Motor neuron (in vitro differentiated cells): ENCODE results near the gene CASTOR2. TPM values are rescaled to one million over a fixed set of nuclear protein-coding genes. Genes with fewer than 3 reads are reported as not detected.
"Not testable (repeated sequence)": the region's sequence is repeated elsewhere in the genome, so short reads cannot be mapped to it uniquely, and the experiment has no call there.

ENCODE experiments used
- ATAC-seq, 8 experiments: fragments of 200-7000 bp; cut with Tn5 transposase; replicated peaks in 6 of 8; 2 replicates each; pipeline ENCODE4 v1.8.0; 2021; ENCODE audit warnings: mild to moderate bottlenecking in 8 of 8, moderate library complexity in 8 of 8
- H3K27ac ChIP-seq, 2 donors: fragments of 250-450 bp; sonication (Bioruptor Pico); 2 replicates each; pipeline ENCODE4 v1.9.0; 2021; ENCODE audit warnings: antibody characterized with exemption in 2 of 2, mild to moderate bottlenecking in 2 of 2, moderate library complexity in 1 of 2
- H3K4me1 ChIP-seq, 2 donors: fragments of 250-450 bp; sonication (Bioruptor Pico); replicated peaks in 1 of 2; 2 replicates each; pipeline ENCODE4 v1.6.1; 2021; ENCODE audit warnings: antibody characterized with exemption in 2 of 2, mild to moderate bottlenecking in 2 of 2, moderate library complexity in 1 of 2
- H3K4me3 ChIP-seq, 5 donors: fragments of 250-450 bp; sonication (Bioruptor Pico); 2 replicates each; pipeline ENCODE4 v1.9.0; 2021; ENCODE audit warnings: antibody characterized with exemption in 5 of 5, mild to moderate bottlenecking in 5 of 5, moderate library complexity in 4 of 5
- WGBS, 10 experiments: fragments of 450-650 bp; shearing (Covaris generic); methylation state at CpG; one replicate each; pipeline ENCODE4 v1.0.0; 2022; 5-methylcytosine and 5-hydroxymethylcytosine counted together
- in situ Hi-C, 9 experiments: fragments of 400-800 bp; cut with MboI; loops; one replicate each; pipeline ENCODE4 v1.15.0; 2021; ENCODE audit warnings: low sequenced_read_pairs in 9 of 9, low pct_unique_long_range_greater_than_20kb in 2 of 9; ENCODE audit not compliant: unreplicated experiment in 9 of 9
- total RNA-seq, 8 experiments: library from RNA; unstranded; fragments of 300-600 nt; gene quantifications; 2 replicates each; pipeline versions ENCODE4 v1.2.3 to v1.2.4, GENCODE V29; 2022

CASTOR2 gene
- total RNA-seq, 8 experiments from 2014 or later = 3.9 to 26.2 (median 14.4) TPM

GRCh38 chr7:74966208-74966854 is 1.8 kb downstream of the CASTOR2 start:
- in situ Hi-C loops, H3K27ac ChIP-seq, H3K4me1 ChIP-seq, H3K4me3 ChIP-seq: not testable (repeated sequence)
- peak in 5 of 8 experiments; percentile 16 to 28 (median 25) for ATAC-seq
- no CpG with 5 or more reads among the region's 16 CpGs for WGBS, 10 experiments

- WGBS, 10 experiments = no CpG with 5 or more reads among the region's 6 CpGs
- H3K27ac ChIP-seq, in situ Hi-C loops, H3K4me3 ChIP-seq, H3K4me1 ChIP-seq: not testable (repeated sequence)
- peak in 2 of 8 experiments; percentile 19 to 20 for ATAC-seq
These were observed 2.4 kb downstream of the CASTOR2 start for GRCh38 chr7:74966909-74967308.

GRCh38 chr7:74971431-74971830 is 6.9 kb downstream of the CASTOR2 start:
- ATAC-seq = peak in 3 of 8 experiments; percentile 9 to 31 (median 21)
- H3K27ac ChIP-seq, in situ Hi-C loops, H3K4me1 ChIP-seq, H3K4me3 ChIP-seq: not testable (repeated sequence)
- no CpG with 5 or more reads among the region's 4 CpGs for WGBS, 10 experiments

DNA sequence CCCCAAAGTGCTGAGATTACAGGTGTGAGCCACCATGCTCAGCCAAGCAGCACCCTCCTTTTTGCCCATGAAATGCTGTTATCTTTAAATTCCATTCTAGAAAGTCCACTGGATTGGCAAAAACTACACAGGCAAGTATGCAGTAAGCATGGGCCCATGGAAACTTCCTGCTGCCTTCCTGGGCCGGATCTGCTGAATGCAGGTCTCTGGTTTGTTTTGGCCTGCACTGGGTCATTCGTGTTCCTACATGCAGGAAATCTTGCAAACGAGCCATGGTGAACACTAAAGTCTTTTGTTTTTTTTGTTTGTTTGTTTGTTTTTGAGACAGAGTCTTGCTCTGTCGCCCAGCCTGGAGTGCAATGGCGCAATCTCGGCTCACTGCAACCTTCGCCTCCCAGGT is 7.9 kb downstream of the CASTOR2 start:
- no CpG with 5 or more reads among the region's 7 CpGs for WGBS, 10 experiments
- H3K27ac ChIP-seq, ATAC-seq, H3K4me3 ChIP-seq, H3K4me1 ChIP-seq, in situ Hi-C loops: not testable (repeated sequence)

DNA sequence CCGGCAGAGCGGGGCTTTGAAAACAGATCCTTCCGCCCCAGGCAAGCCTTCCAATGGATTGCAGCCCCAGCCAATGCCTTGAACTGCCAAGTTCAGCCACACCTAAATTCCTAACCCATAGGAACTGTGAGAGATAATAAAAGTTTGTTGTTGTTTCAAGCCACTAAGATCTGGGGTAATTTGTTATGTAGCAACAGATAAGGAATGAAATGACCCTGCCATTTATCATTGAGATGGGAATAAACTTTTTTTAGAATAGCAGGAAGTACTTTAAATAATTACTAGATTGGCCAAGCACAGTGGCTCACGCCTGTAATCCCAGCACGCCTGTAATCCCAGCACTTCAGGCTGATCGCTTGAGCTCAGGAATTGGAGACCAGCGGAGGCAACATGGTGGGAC is 11.5 kb downstream of the CASTOR2 start:
- H3K4me3 ChIP-seq, H3K27ac ChIP-seq, H3K4me1 ChIP-seq, ATAC-seq, in situ Hi-C loops: not testable (repeated sequence)
- no CpG with 5 or more reads among the region's 7 CpGs for WGBS, 10 experiments

DNA sequence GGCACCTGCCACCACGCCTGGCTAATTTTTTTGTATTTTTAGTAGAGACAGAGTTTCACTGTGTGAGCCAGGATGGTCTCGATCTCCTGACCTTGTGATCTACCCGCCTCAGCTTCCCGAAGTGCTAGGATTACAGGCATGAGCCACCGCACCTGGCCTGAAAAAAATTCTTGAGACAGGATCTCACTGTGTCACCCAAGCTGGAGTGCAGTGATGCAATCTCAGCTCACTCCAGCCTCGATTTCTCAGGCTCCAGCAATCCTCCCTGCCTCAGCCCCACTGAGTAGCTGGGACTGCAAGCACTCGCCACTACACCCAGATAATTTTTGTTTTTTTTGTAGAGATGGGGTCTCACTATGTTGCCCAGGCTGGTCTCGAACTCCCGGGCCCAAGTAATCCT is 13.0 kb downstream of the CASTOR2 start:
- WGBS, 10 experiments = no CpG with 5 or more reads among the region's 9 CpGs
- in situ Hi-C loops, H3K4me1 ChIP-seq, H3K27ac ChIP-seq, H3K4me3 ChIP-seq, ATAC-seq: not testable (repeated sequence)

DNA sequence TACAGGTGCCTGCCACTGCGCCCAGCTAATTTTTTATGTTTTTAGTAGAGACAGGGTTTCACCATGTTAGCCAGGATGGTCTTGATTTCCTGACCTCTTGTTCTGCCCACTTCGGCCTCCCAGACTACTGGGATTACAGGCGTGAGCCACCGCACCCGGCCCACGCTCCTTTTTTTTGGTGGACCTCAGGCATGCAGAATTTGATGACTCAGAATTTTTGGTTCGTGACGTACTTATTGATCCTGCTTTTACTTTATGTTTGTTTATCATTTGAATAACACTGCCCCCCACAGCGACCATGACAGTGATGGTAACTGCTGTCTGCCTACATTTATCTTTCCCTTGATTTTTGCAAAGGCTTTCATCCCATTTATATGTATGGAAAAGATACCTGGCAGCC is 23.9 kb downstream of the CASTOR2 start:
- H3K4me1 ChIP-seq, in situ Hi-C loops, H3K27ac ChIP-seq, H3K4me3 ChIP-seq, ATAC-seq: not testable (repeated sequence)
- 85 to 89% (median 88%) methylated on average over 1 to 6 of the region's 9 CpGs; no CpG with 5 or more reads in 5 of the 10 experiments for WGBS, 10 experiments

DNA sequence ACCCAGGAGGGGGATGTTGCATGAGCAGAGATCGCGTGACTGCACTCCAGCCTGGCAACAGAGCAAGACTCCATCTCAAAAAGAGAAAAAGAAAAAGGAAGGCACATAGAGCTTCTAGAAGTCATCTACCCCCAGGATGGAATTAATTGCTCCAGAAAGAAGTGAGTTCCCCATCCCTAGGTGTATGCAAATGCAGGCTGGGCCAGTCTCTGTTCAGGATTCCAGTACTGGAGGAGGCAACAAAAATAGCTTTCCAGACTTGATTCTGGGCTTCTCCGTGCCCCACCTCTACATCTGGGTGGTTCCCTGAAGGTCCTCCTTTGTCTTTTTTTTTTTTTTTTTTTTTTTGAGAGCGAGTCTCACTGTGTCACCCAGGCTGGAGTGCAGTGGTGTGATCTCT is 28.6 kb downstream of the CASTOR2 start:
- peak overlapping the region in 1 of 2 donors; percentile 39 for H3K27ac ChIP-seq
- ATAC-seq = no peak
- 43 to 100% (median 90%) methylated on average over 1 to 3 of the region's 4 CpGs; no CpG with 5 or more reads in 3 of the 10 experiments for WGBS, 10 experiments
- peaks cover 0 to 8% of the 10 kb centered on the region in 2 donors for H3K4me1 ChIP-seq
- H3K4me3 ChIP-seq = no peak overlapping the region
- in situ Hi-C loops = no loop called here

DNA sequence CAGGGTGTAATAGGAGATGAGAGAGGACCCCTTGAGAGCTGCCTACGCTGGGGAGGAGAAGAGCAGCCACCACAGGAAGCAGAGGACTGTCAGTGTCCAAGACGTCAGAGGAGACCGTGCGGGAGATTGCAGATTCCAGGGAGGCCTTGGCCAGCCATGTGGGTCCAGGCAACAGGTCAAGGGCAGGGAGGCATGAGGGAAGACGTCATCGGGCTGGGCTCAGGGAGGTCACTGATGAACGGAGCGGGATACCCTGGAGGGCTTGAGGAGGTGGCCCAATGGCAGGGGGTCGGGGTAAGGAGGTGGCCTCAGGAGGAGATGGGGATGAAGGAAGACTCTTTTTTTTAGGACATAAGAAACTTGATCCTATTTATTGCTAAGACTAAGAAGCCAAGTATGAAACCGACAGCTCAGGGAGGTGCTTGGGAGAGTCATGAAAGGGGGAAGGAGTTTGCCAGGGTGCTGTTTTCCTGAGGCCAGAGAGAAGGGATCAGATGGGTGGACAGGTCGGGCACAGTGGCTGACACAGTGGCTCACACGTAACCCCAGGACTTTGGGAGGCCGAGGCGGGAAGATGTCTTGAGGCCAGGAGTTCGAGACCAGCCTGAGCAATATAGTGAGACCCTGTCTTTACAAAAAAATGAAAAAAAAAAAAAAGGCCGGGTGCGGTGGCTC is 30.5 kb downstream of the CASTOR2 start:
- 83 to 100% (median 89%) methylated on average over 2 to 3 of the region's 17 CpGs; no CpG with 5 or more reads in 7 of the 10 experiments for WGBS, 10 experiments
- ATAC-seq, H3K27ac ChIP-seq, H3K4me3 ChIP-seq, in situ Hi-C loops: not testable (repeated sequence)
- H3K4me1 ChIP-seq = peaks cover 0 to 14% of the 10 kb centered on the region in 2 donors

DNA sequence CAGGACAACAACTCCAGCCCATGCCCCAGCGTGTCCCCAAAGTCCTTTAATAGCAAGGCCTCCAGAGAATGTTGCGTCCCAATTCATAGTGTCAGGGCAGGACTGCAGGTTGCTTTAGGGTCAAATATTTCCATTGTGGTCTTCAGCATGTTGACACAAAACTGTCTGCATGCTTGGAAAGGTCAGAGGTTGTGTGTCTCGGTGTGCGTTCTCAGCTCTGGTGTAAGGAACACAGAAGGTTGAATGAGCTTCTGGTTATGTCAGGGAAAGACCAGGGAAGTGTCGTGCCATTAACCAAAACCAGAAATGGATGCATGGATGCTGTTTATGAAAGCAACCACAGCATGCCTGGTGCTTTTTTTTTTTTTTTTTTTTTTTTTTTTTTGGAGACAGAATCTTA is 31.9 kb downstream of the CASTOR2 start:
- ATAC-seq, H3K27ac ChIP-seq, in situ Hi-C loops, H3K4me3 ChIP-seq: not testable (repeated sequence)
- peaks cover 0 to 14% of the 10 kb centered on the region in 2 donors for H3K4me1 ChIP-seq
- WGBS, 10 experiments = 60 to 100% (median 80%) methylated on average over 1 to 3 of the region's 5 CpGs; no CpG with 5 or more reads in 3 of the 10 experiments

GRCh38 chr7:74997811-74998210 is 33.3 kb downstream of the CASTOR2 start:
- peaks cover 0 to 14% of the 10 kb centered on the region in 2 donors for H3K4me1 ChIP-seq
- 0 to 100% (median 5%) methylated on average over 1 to 4 of the region's 8 CpGs; no CpG with 5 or more reads in 7 of the 10 experiments for WGBS, 10 experiments
- H3K27ac ChIP-seq, in situ Hi-C loops, H3K4me3 ChIP-seq: not testable (repeated sequence)
- peak in 1 of 8 experiments; percentile 11 for ATAC-seq

DNA sequence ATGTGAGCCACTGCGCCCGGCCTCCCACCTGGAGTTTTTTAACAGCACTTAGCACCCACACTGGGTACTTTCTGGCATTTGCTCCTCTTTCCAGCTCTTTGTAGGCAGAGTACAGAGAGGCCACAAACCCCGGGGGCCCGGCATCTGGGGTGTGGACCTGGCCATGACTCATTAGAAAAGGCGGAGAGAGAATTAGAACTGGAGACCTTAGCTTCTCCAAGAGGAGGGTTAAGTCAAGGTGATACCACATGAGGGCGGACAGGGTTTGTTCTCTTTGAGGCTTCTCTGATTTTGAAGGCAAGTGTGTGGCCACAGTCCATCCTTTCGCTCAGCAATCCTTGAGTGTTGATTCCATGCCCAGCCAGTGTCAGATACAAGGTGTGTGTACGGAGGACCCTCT is 36.9 kb downstream of the CASTOR2 start:
- in situ Hi-C loops, H3K4me3 ChIP-seq, H3K27ac ChIP-seq: not testable (repeated sequence)
- 80 to 100% (median 100%) methylated on average over 1 to 2 of the region's 8 CpGs; no CpG with 5 or more reads in 4 of the 10 experiments for WGBS, 10 experiments
- peaks cover 8 to 14% of the 10 kb centered on the region in 2 donors for H3K4me1 ChIP-seq
- ATAC-seq = peak in 3 of 8 experiments; percentile 59 to 96 (median 92)

DNA sequence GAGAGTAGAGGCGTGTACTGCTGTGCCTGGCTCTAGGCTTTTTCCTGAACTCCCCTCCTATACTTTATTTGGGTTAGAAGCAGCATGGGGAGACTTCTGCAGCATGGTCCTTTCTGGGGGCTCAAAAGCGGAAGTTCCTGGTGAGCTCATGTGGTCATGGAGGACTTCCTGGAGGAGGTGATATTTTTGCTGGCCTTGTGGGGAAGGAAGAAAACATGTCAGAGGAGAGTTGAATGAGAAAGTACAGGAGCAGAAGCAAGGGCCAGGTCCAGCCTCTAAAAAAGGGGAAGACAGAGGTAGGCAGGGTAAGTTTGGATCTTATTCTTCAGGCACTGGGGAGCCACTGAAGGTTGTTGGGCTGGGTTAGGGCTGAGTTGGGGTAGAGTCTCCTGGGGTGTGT is 45.5 kb downstream of the CASTOR2 start:
- ATAC-seq = no peak
- Histone ChIP-seq H3K4me1 (peaks cover 0 to 6% of the 10 kb centered on the region in 2 donors), H3K4me3 (no peak overlapping the region), H3K27ac (no peak overlapping the region)
- WGBS, 10 experiments = 100% methylated on average over 1 of the region's 2 CpGs; no CpG with 5 or more reads in 7 of the 10 experiments
- in situ Hi-C loops = no loop called here
